EH (cell line): Measurements from ENCODE around the gene LRRC8D.

Experiments
- DNase-seq: peaks from one replicate; pipeline ENCODE4 v3.0.0-alpha.2; 2015; ENCODE audit warnings: low read depth

The LRRC8D gene

DNA sequence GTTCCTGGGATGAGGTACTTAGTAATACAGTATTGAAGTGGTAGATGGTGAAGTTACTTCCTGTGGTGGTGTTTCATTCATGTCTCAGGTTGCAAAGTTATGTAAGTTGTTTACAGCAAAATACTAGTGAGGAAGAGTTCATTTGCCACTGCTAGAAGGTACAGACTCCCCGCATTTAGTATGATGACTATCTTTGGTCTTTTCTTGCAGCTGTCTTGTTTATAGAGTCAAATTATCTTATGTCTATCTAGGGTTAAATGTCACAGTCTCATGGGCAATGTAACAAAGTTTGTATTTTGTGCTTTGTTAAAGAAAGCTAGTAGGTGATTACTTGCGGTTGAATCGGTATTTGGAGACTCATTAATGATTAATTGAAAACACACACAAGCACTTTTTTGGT is 50.2 kb downstream of the LRRC8D start:
- no peak for DNase-seq

- no peak for DNase-seq
Measured at GRCh38 chr1:89871768-89872473, 51.1 kb downstream of the LRRC8D start.

DNA sequence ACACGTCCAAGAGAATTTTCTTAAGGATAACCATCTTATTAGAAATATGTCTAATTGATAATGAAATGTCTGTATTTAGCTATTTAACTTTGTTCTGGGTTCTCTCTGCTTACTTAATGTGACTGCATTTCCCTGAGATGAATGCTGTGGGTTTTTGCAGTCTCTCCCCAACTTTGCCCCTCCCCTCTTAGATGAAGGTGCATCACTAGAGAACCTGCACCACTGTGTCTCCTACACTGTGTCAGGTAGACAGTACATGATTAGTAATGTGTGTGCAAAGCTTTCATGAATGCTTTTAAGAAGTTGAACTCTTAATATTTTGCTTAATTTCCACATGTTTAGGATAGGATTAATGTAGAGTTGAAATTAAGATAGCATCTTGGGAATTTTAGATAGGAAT is 51.7 kb downstream of the LRRC8D start:
- DNase-seq: no peak

DNA sequence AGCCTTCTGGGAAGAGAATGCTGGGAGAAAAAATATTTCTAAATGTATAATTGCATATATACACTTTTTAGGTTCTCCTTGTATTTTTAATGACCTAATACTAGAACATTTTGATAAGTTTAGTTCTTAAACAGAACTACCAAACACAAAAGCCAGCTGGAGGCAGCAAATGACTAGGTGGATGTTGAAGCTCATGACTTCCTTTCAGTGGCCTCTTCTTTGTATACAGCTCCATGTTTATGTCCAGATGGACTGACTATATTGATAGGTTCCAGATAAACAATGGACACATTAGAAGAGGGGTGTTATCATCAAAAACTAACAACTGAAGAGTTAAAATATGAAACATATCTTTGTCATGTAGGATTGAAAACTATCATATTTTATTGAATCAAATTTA is 52.5 kb downstream of the LRRC8D start:
- no peak for DNase-seq

GRCh38 chr1:89873770-89874169 is 52.9 kb downstream of the LRRC8D start:
- peak; percentile 84 for DNase-seq

- no peak for DNase-seq
Measured at GRCh38 chr1:89876463-89876862, 55.6 kb downstream of the LRRC8D start.

DNA sequence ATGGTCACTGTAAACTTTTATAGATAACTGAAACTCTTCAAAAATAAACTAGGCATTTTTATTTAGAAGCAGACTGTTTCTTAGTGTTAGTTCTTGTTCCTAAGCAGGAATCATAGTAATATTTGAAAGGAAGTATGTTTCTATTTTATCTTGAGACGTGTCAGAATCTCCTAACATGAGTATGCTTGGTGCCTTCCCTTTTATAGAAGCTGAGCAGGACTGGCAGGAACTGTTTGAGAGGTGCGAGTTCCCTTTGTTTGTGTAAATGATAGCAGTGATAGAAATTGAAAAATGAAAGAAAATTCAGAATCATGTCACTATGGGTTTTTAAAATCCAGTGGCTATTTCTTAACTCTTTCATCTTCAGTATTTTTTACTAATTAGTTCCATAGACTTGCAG is 56.9 kb downstream of the LRRC8D start:
- no peak for DNase-seq

- no peak for DNase-seq
Measured at GRCh38 chr1:89878256-89878655, 57.4 kb downstream of the LRRC8D start.

DNA sequence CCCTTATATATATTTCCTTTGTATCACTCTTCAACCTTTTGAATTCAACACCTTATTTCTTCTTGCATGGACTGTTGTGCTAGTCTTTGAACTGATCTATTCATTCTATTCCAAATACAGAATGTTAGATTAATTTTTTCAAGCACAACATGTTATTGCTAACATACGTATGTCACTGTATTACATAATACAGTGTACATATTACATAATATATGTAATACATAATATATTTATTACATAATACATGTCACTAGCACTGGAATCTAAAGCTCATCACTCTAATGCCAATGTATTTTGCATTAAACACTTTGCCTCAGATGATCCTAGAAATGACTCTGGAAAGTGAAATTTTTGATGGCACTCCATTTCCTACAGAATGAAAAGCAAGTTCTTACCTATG is 59.8 kb downstream of the LRRC8D start:
- no peak for DNase-seq

DNA sequence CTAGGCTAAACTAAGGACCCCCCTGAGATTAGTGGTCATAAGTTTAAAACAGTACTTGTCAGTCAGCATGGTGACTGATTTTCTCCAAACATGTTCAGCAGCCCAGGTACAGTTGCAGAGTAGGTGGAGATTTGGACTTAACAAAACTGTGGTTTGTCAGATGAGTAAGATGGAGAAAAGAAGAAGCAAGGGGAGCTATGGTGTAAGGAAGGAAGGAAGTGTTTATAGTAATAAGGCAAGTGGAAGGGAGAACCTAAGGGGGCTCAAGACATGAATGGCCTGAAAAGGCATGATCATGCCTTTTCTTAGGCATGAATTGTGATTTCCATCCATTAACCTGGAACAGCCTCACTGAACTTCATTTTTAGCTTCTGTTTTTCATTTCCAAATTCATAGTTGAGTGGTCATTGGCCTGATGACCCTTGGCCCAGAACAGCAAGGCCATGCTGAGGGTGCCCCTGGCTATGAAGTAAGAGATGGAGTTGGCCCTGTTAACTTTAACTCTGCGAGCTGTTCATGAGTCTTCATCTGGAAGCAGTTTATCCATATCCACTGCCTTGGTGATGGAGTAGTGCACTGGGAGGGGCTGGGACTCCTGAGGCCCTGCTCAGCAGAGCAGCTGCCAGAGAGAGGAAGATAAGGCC is 60.7 kb downstream of the LRRC8D start:
- DNase-seq: no peak

GRCh38 chr1:89882348-89883029 is 61.7 kb downstream of the LRRC8D start:
- DNase-seq: no peak

DNA sequence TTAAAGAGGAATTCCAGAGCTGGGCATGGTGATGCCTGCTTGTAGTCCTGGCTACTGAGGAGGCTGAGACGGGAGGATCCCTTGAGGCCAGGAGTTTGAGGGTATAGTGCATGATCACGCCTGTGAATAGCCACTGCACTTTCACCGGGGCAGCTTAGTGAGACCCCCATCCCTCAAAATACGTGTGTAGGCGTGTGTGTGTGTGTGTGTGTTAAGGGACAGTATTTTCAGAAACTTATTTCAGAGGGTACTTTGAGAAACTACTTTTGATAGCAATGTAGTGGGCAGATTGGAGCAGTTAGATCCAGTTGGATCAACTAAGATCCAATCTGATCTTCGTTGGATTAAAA is 62.2 kb downstream of the LRRC8D start:
- no peak for DNase-seq

- DNase-seq: peak; percentile 63
Measured at GRCh38 chr1:89884718-89885596, 64.1 kb downstream of the LRRC8D start.

DNA sequence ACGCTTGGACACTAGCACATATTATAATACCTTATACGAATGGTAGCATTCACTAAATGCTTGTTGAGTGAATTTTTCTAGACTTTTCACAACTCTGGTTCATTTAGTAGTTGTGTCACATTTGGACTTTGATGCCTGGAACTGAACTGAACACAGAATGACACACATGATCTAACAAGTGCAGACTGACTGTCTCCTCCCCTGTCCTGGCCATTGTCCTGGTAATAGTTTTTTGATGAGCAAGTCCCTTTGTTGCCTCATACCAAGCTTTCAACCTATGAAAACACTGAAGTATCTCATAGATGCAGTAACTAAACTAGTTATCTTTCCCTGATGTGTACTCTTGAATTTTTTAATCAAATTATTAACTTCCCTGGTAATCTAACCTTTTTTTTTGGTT is 66.4 kb downstream of the LRRC8D start:
- peak; percentile 54 for DNase-seq

- no peak for DNase-seq
Measured at GRCh38 chr1:89887713-89888112, 66.9 kb downstream of the LRRC8D start.

DNA sequence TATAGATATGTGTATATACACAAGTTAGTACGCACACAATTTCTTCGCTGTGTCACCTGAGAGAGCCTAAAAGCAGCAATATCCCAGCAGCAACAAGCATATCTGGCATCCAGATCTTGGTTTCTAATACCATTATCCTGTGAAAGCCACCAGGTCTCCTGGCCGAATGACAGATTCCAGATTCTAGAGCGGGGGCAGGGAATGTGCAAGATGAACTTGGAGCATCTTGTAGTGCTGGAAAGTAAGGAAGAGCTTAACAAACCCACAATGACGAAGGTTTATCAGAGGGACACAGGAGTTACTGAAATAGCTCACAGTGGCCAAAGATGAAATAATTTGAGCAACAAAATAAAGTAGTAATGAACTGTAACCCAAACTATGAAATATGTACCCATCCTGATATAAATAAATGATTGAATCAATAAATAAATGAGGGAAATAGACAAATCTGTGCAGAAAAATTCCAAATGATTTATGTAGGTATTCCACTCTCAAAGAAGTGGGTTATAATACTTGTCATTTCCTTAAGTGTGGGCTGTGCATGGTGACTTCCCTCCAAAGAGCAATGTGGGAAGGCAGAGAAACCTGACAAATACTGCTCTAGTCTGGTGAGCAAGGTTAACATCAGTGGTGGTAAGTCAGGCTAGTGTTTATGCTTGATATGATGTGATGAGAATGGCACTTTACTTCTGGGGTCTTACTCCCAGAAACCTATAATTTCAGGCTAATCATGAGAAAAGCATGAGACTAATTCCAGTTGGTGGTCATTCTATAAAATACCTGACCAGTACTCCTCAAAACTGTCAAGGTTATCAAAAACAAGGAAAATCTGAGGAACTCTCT is 67.9 kb downstream of the LRRC8D start:
- DNase-seq: no peak

GRCh38 chr1:89889323-89889615 is 68.4 kb downstream of the LRRC8D start:
- DNase-seq: no peak

GRCh38 chr1:89890085-89890752 is 69.4 kb downstream of the LRRC8D start:
- peak; percentile 92 for DNase-seq

- no peak for DNase-seq
Measured at GRCh38 chr1:89892816-89893215, 72.0 kb downstream of the LRRC8D start.

- DNase-seq: peak; percentile 95
Measured at GRCh38 chr1:89894210-89895201, 73.7 kb downstream of the LRRC8D start.
